Gastroesophageal sphincter (tissue), 3 donors: Measurements from ENCODE around the gene ADAM12.

Source experiments
- POLR2AphosphoS5 ChIP-seq: sonication (generic); formaldehyde crosslinking; IDR thresholded peaks from one replicate; pipeline ENCODE4 v1.6.1; 2017; ENCODE audit warnings: antibody characterized with exemption
- TF ChIP-seq, protein P1 (sequence below), 4 experiments: fragments of 200-600 bp in 2 of 4; fragments of 450-650 bp in 2 of 4; sonication (generic) in 1 of 4; IDR thresholded peaks; one replicate each; pipeline ENCODE4 v1.5.1; 2017 to 2019; ENCODE audit warnings: antibody characterized with exemption in 4 of 4, mild to moderate bottlenecking in 2 of 4, moderate library complexity in 2 of 4

GRCh38 chr10:126239844-126240243 is 148.4 kb downstream of the ADAM12 start:
- TF ChIP-seq, protein P1, sequence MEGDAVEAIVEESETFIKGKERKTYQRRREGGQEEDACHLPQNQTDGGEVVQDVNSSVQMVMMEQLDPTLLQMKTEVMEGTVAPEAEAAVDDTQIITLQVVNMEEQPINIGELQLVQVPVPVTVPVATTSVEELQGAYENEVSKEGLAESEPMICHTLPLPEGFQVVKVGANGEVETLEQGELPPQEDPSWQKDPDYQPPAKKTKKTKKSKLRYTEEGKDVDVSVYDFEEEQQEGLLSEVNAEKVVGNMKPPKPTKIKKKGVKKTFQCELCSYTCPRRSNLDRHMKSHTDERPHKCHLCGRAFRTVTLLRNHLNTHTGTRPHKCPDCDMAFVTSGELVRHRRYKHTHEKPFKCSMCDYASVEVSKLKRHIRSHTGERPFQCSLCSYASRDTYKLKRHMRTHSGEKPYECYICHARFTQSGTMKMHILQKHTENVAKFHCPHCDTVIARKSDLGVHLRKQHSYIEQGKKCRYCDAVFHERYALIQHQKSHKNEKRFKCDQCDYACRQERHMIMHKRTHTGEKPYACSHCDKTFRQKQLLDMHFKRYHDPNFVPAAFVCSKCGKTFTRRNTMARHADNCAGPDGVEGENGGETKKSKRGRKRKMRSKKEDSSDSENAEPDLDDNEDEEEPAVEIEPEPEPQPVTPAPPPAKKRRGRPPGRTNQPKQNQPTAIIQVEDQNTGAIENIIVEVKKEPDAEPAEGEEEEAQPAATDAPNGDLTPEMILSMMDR (IDR thresholded peaks at IDR 0.05), result no peak
- TF ChIP-seq POLR2AphosphoS5, result no peak
